K562 (cell line): Measurements from ENCODE around the gene ARHGAP26. TPM values are rescaled to one million over a fixed set of nuclear protein-coding genes. Genes with fewer than 3 reads are reported as not detected.
A peak's percentile ranks its signal among the peaks of the same experiment; 100 is the strongest.

Experiments used
- ATAC-seq: fragments of 200-7000 bp; cut with Tn5 transposase; 3 replicates; pipeline ENCODE4 v1.9.1; 2020; ENCODE audit warnings: moderate library complexity
- BruUV-seq: library from RNA; stranded (reverse); fragments of 400-500 nt; replicated peaks from 2 replicates; lab custom pipeline; 2021; lab: Mats Ljungman, UMichigan
- CTCF ChIA-PET: fragments of 300-600 bp; formaldehyde crosslinking; extraction: SDS; loops from one replicate; lab custom pipeline; 2021; ENCODE audit warnings: low intra/inter-chr PET ratio; lab: Yijun Ruan, JAX
- POLR2A ChIA-PET: fragments of 300-600, 350-650 bp; sonication (Branson Sonifier 250); formaldehyde crosslinking; extraction: SDS; loops from one replicate; lab custom pipeline; 2021; ENCODE audit warnings: antibody characterized with exemption, inconsistent platforms; lab: Yijun Ruan, JAX
- DNase-seq, 4 experiments: peaks; one replicate each; pipeline versions ENCODE4 v3.0.0 to v3.0.0-alpha.2; 2011 to 2018; ENCODE audit warnings: low spot score in 3 of 4, mixed read lengths in 3 of 4; ENCODE audit errors: extremely low read depth in 1 of 4
- FAIRE-seq: peaks from 2 replicates; lab custom pipeline; 2011; peaks lifted over from hg19 to GRCh38; lab: Jason Lieb, UNC
- H2AFZ ChIP-seq: 2 replicates; pipeline ENCODE4 v1.6.0; 2011; ENCODE audit warnings: low read depth, low read length, control low read depth, inconsistent platforms
- H3K27ac ChIP-seq: fragments of 200-600 bp; 3 replicates; pipeline ENCODE4 v1.8.0; 2011; ENCODE audit warnings: low read depth, mild to moderate bottlenecking, control low read depth, inconsistent platforms, low read length, moderate library complexity, mixed read lengths; ENCODE audit errors: extremely low read depth
- H3K27me3 ChIP-seq, 2 experiments: fragments of 300-600 bp in 1 of 2; 2 replicates in 1 of 2; 3 replicates in 1 of 2; pipeline versions ENCODE4 v1.6.0 to v1.8.0; 2011; ENCODE audit warnings: inconsistent platforms in 2 of 2, low read length in 2 of 2, mild to moderate bottlenecking in 1 of 2, mixed read lengths in 1 of 2, moderate library complexity in 1 of 2; ENCODE audit not compliant: control insufficient read depth in 2 of 2, insufficient read depth in 2 of 2
- H3K36me3 ChIP-seq: fragments of 300-600 bp; 3 replicates; pipeline ENCODE4 v1.8.0; 2011; ENCODE audit warnings: mild to moderate bottlenecking, low read length, inconsistent platforms; ENCODE audit not compliant: control insufficient read depth, insufficient read depth
- H3K4me1 ChIP-seq, 2 experiments: fragments of 200-600 bp in 1 of 2; replicated peaks in 1 of 2; 2 replicates in 1 of 2; 3 replicates in 1 of 2; pipeline versions ENCODE4 v1.5.1 to v1.8.0; 2011; ENCODE audit warnings: inconsistent platforms in 2 of 2, low read length in 2 of 2, mild to moderate bottlenecking in 1 of 2, mixed read lengths in 1 of 2, moderate library complexity in 1 of 2; ENCODE audit not compliant: control insufficient read depth in 2 of 2, insufficient read depth in 2 of 2
- H3K4me2 ChIP-seq: 2 replicates; pipeline ENCODE4 v1.6.1; 2011; ENCODE audit warnings: low read length, control low read depth, inconsistent platforms, mixed read lengths; ENCODE audit not compliant: insufficient read depth
- H3K4me3 ChIP-seq: fragments of 200-600 bp; sonication (generic), shearing (Covaris generic); 2 replicates; pipeline ENCODE4 v1.5.1; 2016; ENCODE audit warnings: control low read depth, inconsistent platforms
- H3K79me2 ChIP-seq: fragments of 200-600 bp; 3 replicates; pipeline ENCODE4 v1.8.0; 2011; ENCODE audit warnings: low read length, inconsistent platforms; ENCODE audit not compliant: control insufficient read depth, insufficient read depth
- H3K9ac ChIP-seq, 2 experiments: 2 replicates each; pipeline versions ENCODE4 v1.6.0 to v1.6.1; 2011; ENCODE audit warnings: low read depth in 2 of 2, low read length in 2 of 2, control low read depth in 1 of 2, inconsistent platforms in 1 of 2, mild to moderate bottlenecking in 1 of 2, mixed read lengths in 1 of 2; ENCODE audit not compliant: insufficient read depth in 1 of 2
- H3K9me1 ChIP-seq: one replicate; pipeline ENCODE4 v1.6.0; 2011; ENCODE audit warnings: inconsistent platforms, mild to moderate bottlenecking, low read length, moderate library complexity; ENCODE audit not compliant: control insufficient read depth, insufficient read depth
- H3K9me3 ChIP-seq: replicated peaks from 2 replicates; pipeline ENCODE4 v1.5.1; 2011; ENCODE audit warnings: low read depth, low read length, inconsistent platforms; ENCODE audit not compliant: control insufficient read depth, insufficient read depth
- H4K20me1 ChIP-seq: replicated peaks from 2 replicates; pipeline ENCODE4 v1.6.1; 2011; ENCODE audit warnings: low read length, inconsistent platforms, mixed read lengths; ENCODE audit not compliant: control insufficient read depth, insufficient read depth
- CTBP1 ChIP-seq: fragments of 450-650 bp; IDR thresholded peaks from 2 replicates; pipeline ENCODE4 v1.6.1; 2016; ENCODE audit warnings: borderline replicate concordance
- KDM1A ChIP-seq, 2 experiments: fragments of 450-650 bp; IDR thresholded peaks; 2 replicates each; pipeline ENCODE4 v1.6.1; 2016; ENCODE audit warnings: mild to moderate bottlenecking in 2 of 2
- MYNN ChIP-seq, 2 experiments: sonication (generic); formaldehyde crosslinking in 1 of 2; IDR thresholded peaks; 2 replicates each; pipeline versions ENCODE4 v1.5.0 to v1.6.1; 2016 to 2020; ENCODE audit warnings: antibody characterized with exemption in 1 of 2, missing genetic modification reagents in 1 of 2
- NCOR1 ChIP-seq: fragments of 450-650 bp; IDR thresholded peaks from 2 replicates; pipeline ENCODE4 v1.6.1; 2016; ENCODE audit warnings: mild to moderate bottlenecking, moderate library complexity
- NFE2 ChIP-seq: IDR thresholded peaks from 2 replicates; pipeline ENCODE4 v1.6.1; 2014; ENCODE audit warnings: antibody characterized with exemption, low read depth
- NFIC ChIP-seq: fragments of 450-650 bp; IDR thresholded peaks from 2 replicates; pipeline ENCODE4 v1.6.1; 2017; ENCODE audit warnings: mild to moderate bottlenecking, inconsistent platforms
- PCBP2 ChIP-seq: fragments of 200-400 bp; formaldehyde crosslinking; IDR thresholded peaks from 2 replicates; pipeline ENCODE4 v1.6.1; 2018; ENCODE audit warnings: low read length, low read depth, mild to moderate bottlenecking, moderate library complexity; ENCODE audit not compliant: poor library complexity, severe bottlenecking
- RBBP5 ChIP-seq: fragments of 200-600 bp; sonication (generic); IDR thresholded peaks from 2 replicates; pipeline ENCODE4 v1.6.1; 2012; ENCODE audit warnings: borderline replicate concordance, mild to moderate bottlenecking, low read length, control low read depth, inconsistent platforms; ENCODE audit not compliant: insufficient read depth, poor library complexity, severe bottlenecking
- TAL1 ChIP-seq: fragments of 450-650 bp; IDR thresholded peaks from 2 replicates; pipeline ENCODE4 v1.6.1; 2016; ENCODE audit warnings: mild to moderate bottlenecking
- TRIM28 ChIP-seq: fragments of 450-650 bp; IDR thresholded peaks from 2 replicates; pipeline ENCODE4 v1.6.1; 2017
- ZBTB9 ChIP-seq: fragments of 450-650 bp; formaldehyde crosslinking; IDR thresholded peaks from 2 replicates; pipeline ENCODE4 v1.4.0; 2020; ENCODE audit warnings: mild to moderate bottlenecking, moderate library complexity
- ZC3H8 ChIP-seq: fragments of 450-650 bp; IDR thresholded peaks from 2 replicates; pipeline ENCODE4 v1.6.1; 2017
- ZNF263 ChIP-seq: sonication (generic); formaldehyde crosslinking; IDR thresholded peaks from 2 replicates; pipeline ENCODE4 v1.8.0; 2022; ENCODE audit warnings: mild to moderate bottlenecking, missing genetic modification reagents, borderline replicate concordance
- ZNF639 ChIP-seq, 2 experiments: fragments of 200-800 bp in 1 of 2; sonication (Bioruptor generic) in 1 of 2; sonication (generic) in 1 of 2; formaldehyde crosslinking in 1 of 2; IDR thresholded peaks in 1 of 2; conservative IDR thresholded peaks in 1 of 2; 2 replicates each; pipeline versions ENCODE4 v1.5.0 to v1.6.1; 2016 to 2020; ENCODE audit warnings: missing compliant biosample characterization in 1 of 2, missing genetic modification characterization in 1 of 2, missing genetic modification reagents in 1 of 2
- ZNF668 ChIP-seq: fragments of 250-450 bp; sonication (Bioruptor Pico); IDR thresholded peaks from 2 replicates; pipeline ENCODE4 v1.8.0; 2022; ENCODE audit warnings: mild to moderate bottlenecking, inconsistent platforms
- WGBS: fragments of 100-300 bp; shearing (Covaris generic); methylation state at CpG from one replicate; pipeline ENCODE4 v1.1.6; 2016; ENCODE audit warnings: low coverage, mixed read lengths; ENCODE audit not compliant: insufficient coverage; ENCODE audit errors: missing lambda C conversion rate; 5-methylcytosine and 5-hydroxymethylcytosine counted together
- in situ Hi-C: fragments of 300-500 bp; cut with MboI; formaldehyde crosslinking; loops from 4 replicates; pipeline ENCODE4 v1.15.0; 2018; ENCODE audit warnings: inconsistent platforms, mixed read lengths
- intact Hi-C: fragments of 100-400 bp; cut with micrococcal nuclease; formaldehyde crosslinking; loops from 2 replicates; pipeline ENCODE4 v1.14.2; 2022
- polyA plus RNA-seq, 8 experiments: library from polyadenylated mRNA; depleted of rRNA in 4 of 8; stranded (reverse) in 5 of 8; unstranded in 3 of 8; fragments of >200 nt; fragmentation: Nextera tagmentation in 2 of 8; fragmentation: Illumina TruSeq in 1 of 8; extraction: Ambion mirVana in 2 of 8; extraction: Trizol in 1 of 8; gene quantifications; 2 replicates each; pipeline versions ENCODE4 v1.2.1 to v1.2.3, GENCODE V29; 2011 to 2014; ENCODE audit warnings: inconsistent platforms in 1 of 8, missing spikeins in 1 of 8
- total RNA-seq, 7 experiments: library from RNA; depleted of rRNA in 6 of 7; stranded (reverse); fragments of >200 nt in 6 of 7; fragmentation: Illumina TruSeq in 2 of 7; extraction: Trizol in 2 of 7; gene quantifications; 2 replicates each; pipeline versions ENCODE4 v1.2.1 to v1.2.3, GENCODE V29; 2011 to 2021; ENCODE audit warnings: low replicate concordance in 1 of 7
- TF ChIP-seq, protein P1 (sequence below): sonication (generic); formaldehyde crosslinking; IDR thresholded peaks from 2 replicates; pipeline ENCODE4 v1.8.0; 2022; ENCODE audit warnings: mild to moderate bottlenecking, low read depth, missing genetic modification reagents

ARHGAP26 gene
- total and polyA plus RNA-seq, 9 of the 15 experiments (the other 6 are each of a cell fraction or from before 2014, with no cell fraction given), result 0.13 to 1.1 (median 0.55) TPM

DNA sequence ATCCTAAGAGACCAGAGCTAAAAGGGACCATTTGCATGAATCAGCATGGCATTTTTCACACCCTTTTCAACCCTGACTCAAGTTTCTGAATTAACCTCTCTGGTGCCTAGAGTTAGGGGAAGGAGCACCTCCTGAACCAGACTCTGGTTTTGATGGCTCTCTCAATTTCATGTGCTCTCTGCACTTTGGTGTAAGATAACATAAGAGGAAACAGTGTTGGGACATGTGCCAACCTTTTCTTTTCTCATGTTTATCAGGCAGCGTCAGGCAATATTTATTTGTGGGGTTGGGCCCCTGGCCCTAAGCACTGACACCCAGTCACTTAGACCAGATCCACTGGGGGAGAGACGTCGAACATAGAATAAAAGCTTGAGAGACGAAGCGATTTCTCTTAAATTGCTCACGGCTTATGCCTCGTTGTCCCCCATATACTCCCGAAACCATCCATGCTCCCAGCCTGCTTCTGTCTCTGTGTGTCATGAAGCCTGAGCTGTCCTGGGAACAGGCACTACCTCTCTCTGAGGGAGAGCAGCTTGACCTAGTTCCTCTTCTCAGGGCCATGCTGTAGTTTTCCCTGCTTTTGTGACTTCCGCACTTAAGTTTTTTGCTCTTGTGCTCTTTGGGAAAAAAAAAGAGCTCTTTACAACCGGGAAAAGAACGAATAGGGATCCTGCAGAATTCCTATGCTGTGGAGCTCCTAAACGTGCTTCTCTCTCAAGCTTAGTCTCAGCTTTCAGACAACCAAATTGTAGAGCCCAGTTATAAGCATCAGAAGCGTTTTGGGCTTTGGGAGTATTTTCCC is 437.6 kb downstream of the ARHGAP26 start:
- Histone ChIP-seq H3K4me3 (no peak overlapping the region), H3K27ac (peak overlapping the region; percentile 79), H3K4me2 (peak overlapping the region; percentile 66), H3K9me1 (no peaks in the 10 kb centered on the region), H3K9ac (peak overlapping the region; percentile 72 to 81; a peak in 3 of 4 replicates), H3K36me3 (no peaks in the 10 kb centered on the region), H4K20me1 (no peaks in the 10 kb centered on the region), H3K79me2 (no peaks in the 10 kb centered on the region), H3K4me1 (peaks cover 35 to 57% of the 10 kb centered on the region in 2 experiments), H3K9me3 (no peaks in the 10 kb centered on the region), H2AFZ (peak overlapping the region; percentile 89), H3K27me3 (no peaks in the 10 kb centered on the region)
- 6% methylated on average over 13 of the region's 13 CpGs for WGBS
- FAIRE-seq, result peak; percentile 77
- ChIA-PET CTCF (no interaction called here), POLR2A (interaction anchor here (0.8 to 1.5 kb wide), 4 partner anchors 10 to 196 kb away, joined by 3 to 7 read pairs (median 5); partner anchors contain the start of gene NR3C1)
- intact Hi-C loops, result loop anchor here (10.0 kb wide), 1 partner anchor 617 kb away; no protein-coding TSS in a partner anchor
- peak; percentile 75 for ATAC-seq
- DNase-seq, result peak; percentile 48 to 89 (median 64)
- in situ Hi-C loops, result no loop called here
- BruUV-seq, result no TSS peak
- no peak for TF ChIP-seq ZC3H8
- TF ChIP-seq NFE2, result peak; percentile 25; the same call in 1 of the 2 replicates
- TF ChIP-seq TRIM28, result 0 out of 2 replicates have a peak, but pooled peaks have one; percentile 23
- TF ChIP-seq MYNN (IDR thresholded peaks at IDR 0.05), result peak; percentile 21; the same call in 1 of the 2 replicates
- no peak for TF ChIP-seq MYNN (CRISPR knock-in tag; IDR thresholded peaks at IDR 0.05)
- TF ChIP-seq KDM1A (IDR thresholded peaks at IDR 0.05), result peak in 1 of 2 experiments; percentile 29; a peak in 1 of 4 replicates
- no peak for TF ChIP-seq ZNF668 (CRISPR knock-in tag)
- TF ChIP-seq CTBP1, result 0 out of 2 replicates have a peak, but pooled peaks have one; percentile 12
- TF ChIP-seq PCBP2, result no peak
- TF ChIP-seq NCOR1, result peak; percentile 77
- peak; percentile 87 for TF ChIP-seq RBBP5
- TF ChIP-seq ZNF263, result no peak; the same call in 1 of the 2 replicates
- peak; percentile 66 for TF ChIP-seq TAL1
- TF ChIP-seq ZNF639 (CRISPR knock-in tag; conservative IDR thresholded peaks at IDR 0.05 in 1 of 2, IDR thresholded peaks at IDR 0.05 in 1 of 2), result peak in 1 of 2 experiments; percentile 22; a peak in 1 of 4 replicates
- 0 out of 2 replicates have a peak, but pooled peaks have one; percentile 35 for TF ChIP-seq ZBTB9 (CRISPR knock-in tag)
- peak; percentile 93 for TF ChIP-seq NFIC
- TF ChIP-seq, protein P1, sequence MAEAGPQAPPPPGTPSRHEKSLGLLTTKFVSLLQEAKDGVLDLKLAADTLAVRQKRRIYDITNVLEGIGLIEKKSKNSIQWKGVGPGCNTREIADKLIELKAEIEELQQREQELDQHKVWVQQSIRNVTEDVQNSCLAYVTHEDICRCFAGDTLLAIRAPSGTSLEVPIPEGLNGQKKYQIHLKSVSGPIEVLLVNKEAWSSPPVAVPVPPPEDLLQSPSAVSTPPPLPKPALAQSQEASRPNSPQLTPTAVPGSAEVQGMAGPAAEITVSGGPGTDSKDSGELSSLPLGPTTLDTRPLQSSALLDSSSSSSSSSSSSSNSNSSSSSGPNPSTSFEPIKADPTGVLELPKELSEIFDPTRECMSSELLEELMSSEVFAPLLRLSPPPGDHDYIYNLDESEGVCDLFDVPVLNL (CRISPR knock-in tag), result no peak
